ENCODE measurements around the gene ARID2.

DNA sequence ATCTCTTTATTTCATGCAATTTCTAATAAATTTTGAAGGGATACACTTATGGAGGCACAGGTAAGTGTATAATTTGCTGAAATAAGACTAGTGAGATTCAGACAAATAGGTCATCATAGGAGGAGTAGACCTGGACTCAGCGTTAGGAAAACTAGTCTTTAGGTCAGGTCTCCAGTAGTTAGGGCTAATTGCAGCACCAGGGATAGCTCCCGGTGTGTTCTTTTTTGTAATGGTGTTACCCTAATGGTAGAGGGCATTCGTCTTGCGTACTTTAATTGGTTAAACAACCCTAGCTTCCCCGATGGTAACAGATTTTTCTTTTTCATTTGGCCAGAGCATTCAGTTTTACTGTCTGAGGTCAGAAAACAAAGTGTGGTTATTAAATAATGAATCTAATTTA is 64.9 kb downstream of the ARID2 start:
- TF ChIP-seq EP300 (IDR thresholded peaks at IDR 0.05) = no peak
- no peak for TF ChIP-seq POLR2A (IDR thresholded peaks at IDR 0.05)
